HL-60 (cell line): ENCODE measurements around the gene SMAP2.

Experiments used
- GABPA ChIP-seq: IDR thresholded peaks from 2 replicates; pipeline ENCODE4 v1.6.1; 2012; ENCODE audit warnings: low read depth
- REST ChIP-seq: IDR thresholded peaks from 2 replicates; pipeline ENCODE4 v1.6.1; 2012; ENCODE audit warnings: low read depth; ENCODE audit not compliant: insufficient replicate concordance
- TF ChIP-seq, protein P1 (sequence below): IDR thresholded peaks from one replicate; pipeline ENCODE4 v1.5.1; 2011; ENCODE audit warnings: low read length, control low read depth, inconsistent platforms; ENCODE audit not compliant: insufficient read depth

- TF ChIP-seq GABPA (no peak), REST (no peak)
- TF ChIP-seq, protein P1, sequence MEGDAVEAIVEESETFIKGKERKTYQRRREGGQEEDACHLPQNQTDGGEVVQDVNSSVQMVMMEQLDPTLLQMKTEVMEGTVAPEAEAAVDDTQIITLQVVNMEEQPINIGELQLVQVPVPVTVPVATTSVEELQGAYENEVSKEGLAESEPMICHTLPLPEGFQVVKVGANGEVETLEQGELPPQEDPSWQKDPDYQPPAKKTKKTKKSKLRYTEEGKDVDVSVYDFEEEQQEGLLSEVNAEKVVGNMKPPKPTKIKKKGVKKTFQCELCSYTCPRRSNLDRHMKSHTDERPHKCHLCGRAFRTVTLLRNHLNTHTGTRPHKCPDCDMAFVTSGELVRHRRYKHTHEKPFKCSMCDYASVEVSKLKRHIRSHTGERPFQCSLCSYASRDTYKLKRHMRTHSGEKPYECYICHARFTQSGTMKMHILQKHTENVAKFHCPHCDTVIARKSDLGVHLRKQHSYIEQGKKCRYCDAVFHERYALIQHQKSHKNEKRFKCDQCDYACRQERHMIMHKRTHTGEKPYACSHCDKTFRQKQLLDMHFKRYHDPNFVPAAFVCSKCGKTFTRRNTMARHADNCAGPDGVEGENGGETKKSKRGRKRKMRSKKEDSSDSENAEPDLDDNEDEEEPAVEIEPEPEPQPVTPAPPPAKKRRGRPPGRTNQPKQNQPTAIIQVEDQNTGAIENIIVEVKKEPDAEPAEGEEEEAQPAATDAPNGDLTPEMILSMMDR: no peak
These were observed 13.3 kb downstream of the SMAP2 start for GRCh38 chr1:40386796-40387195.
